ENCODE results near the gene UNC13B.

The UNC13B gene

GRCh38 chr9:35135988-35136387 lies 25.8 kb upstream of the UNC13B start (continued):
- TF ChIP-seq ZBTB10 (tag by site-specific recombination; IDR thresholded peaks at IDR 0.05) (no peak), ZNF114 (tag by site-specific recombination; IDR thresholded peaks at IDR 0.05) (no peak), ZNF211 (tag by site-specific recombination; IDR thresholded peaks at IDR 0.05; ENCODE audit: low read depth) (no peak)

- no peaks in the 10 kb centered on the region for H3K36me3 ChIP-seq (ENCODE audit: control insufficient read depth in 2 of 2, insufficient read depth in 1 of 2, low read length in 2 of 2)
- CTCF ChIA-PET: no interaction called here
- TF ChIP-seq, protein P1, sequence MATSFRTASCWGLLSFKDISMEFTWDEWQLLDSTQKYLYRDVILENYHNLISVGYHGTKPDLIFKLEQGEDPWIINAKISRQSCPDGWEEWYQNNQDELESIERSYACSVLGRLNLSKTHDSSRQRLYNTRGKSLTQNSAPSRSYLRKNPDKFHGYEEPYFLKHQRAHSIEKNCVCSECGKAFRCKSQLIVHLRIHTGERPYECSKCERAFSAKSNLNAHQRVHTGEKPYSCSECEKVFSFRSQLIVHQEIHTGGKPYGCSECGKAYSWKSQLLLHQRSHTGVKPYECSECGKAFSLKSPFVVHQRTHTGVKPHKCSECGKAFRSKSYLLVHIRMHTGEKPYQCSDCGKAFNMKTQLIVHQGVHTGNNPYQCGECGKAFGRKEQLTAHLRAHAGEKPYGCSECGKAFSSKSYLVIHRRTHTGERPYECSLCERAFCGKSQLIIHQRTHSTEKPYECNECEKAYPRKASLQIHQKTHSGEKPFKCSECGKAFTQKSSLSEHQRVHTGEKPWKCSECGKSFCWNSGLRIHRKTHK (tag by site-specific recombination; IDR thresholded peaks at IDR 0.05): no peak
- no peak for TF ChIP-seq ZSCAN18 (tag by site-specific recombination; IDR thresholded peaks at IDR 0.05)
- no peak for TF ChIP-seq ZNF138 (tag by site-specific recombination; IDR thresholded peaks at IDR 0.05; ENCODE audit: borderline replicate concordance)
- TF ChIP-seq ZFP3 (tag by site-specific recombination; IDR thresholded peaks at IDR 0.05; ENCODE audit: low read depth): no peak
- TF ChIP-seq ZNF223 (tag by site-specific recombination; IDR thresholded peaks at IDR 0.05): no peak
- H3K4me3 ChIP-seq (ENCODE audit: low read depth, low read length): no peak overlapping the region
- POLR2A ChIA-PET: no interaction called here
- no peaks in the 10 kb centered on the region for H3K4me1 ChIP-seq (ENCODE audit: control insufficient read depth, insufficient read depth, low read length)
- H3K27ac ChIP-seq (ENCODE audit: extremely low read depth, low read depth, low read length): no peak overlapping the region
- no peaks in the 10 kb centered on the region for H3K9me3 ChIP-seq (ENCODE audit: control insufficient read depth, insufficient read depth, low read depth, low read length)
Observed at GRCh38 chr9:35136866-35137265, 24.9 kb upstream of the UNC13B start.

- TF ChIP-seq ZNF302 (tag by site-specific recombination; IDR thresholded peaks at IDR 0.05; ENCODE audit: low read depth) (no peak), ZNF654 (tag by site-specific recombination; IDR thresholded peaks at IDR 0.05; ENCODE audit: low read depth) (no peak), ZNF777 (tag by site-specific recombination; IDR thresholded peaks at IDR 0.05; ENCODE audit: borderline replicate concordance) (no peak), HOXC10 (CRISPR knock-in tag; IDR thresholded peaks at IDR 0.05) (no peak), ZNF335 (tag by site-specific recombination; conservative IDR thresholded peaks at IDR 0.05) (no peak), ZNF791 (tag by site-specific recombination; IDR thresholded peaks at IDR 0.05) (no peak), GLIS1 (tag by site-specific recombination; IDR thresholded peaks at IDR 0.05) (no peak)
- TF ChIP-seq, protein P2, sequence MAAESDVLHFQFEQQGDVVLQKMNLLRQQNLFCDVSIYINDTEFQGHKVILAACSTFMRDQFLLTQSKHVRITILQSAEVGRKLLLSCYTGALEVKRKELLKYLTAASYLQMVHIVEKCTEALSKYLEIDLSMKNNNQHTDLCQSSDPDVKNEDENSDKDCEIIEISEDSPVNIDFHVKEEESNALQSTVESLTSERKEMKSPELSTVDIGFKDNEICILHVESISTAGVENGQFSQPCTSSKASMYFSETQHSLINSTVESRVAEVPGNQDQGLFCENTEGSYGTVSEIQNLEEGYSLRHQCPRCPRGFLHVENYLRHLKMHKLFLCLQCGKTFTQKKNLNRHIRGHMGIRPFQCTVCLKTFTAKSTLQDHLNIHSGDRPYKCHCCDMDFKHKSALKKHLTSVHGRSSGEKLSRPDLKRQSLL (tag by site-specific recombination; IDR thresholded peaks at IDR 0.05): no peak
- no peaks in the 10 kb centered on the region for H3K36me3 ChIP-seq (ENCODE audit: control insufficient read depth in 2 of 2, insufficient read depth in 1 of 2, low read length in 2 of 2)
- H3K9me3 ChIP-seq (ENCODE audit: control insufficient read depth, insufficient read depth, low read depth, low read length): no peaks in the 10 kb centered on the region
- POLR2A ChIA-PET: no interaction called here
- H3K4me3 ChIP-seq (ENCODE audit: low read depth, low read length): no peak overlapping the region
- CTCF ChIA-PET: interaction anchor here (0.8 kb wide), 1 partner anchor 1685 kb away, joined by 3 read pairs; no protein-coding TSS in a partner anchor
- no peak overlapping the region for H3K27ac ChIP-seq (ENCODE audit: extremely low read depth, low read depth, low read length)
- no peaks in the 10 kb centered on the region for H3K4me1 ChIP-seq (ENCODE audit: control insufficient read depth, insufficient read depth, low read length)
Observed at GRCh38 chr9:35140093-35140492, 21.7 kb upstream of the UNC13B start.
